Duodenal mucosa (tissue), 2 donors: ENCODE measurements around the gene CAPN1.

Experiments used
- H3K27ac ChIP-seq: one replicate; pipeline ENCODE4 v1.7.0; 2013; ENCODE audit warnings: low read depth, low read length
- H3K27me3 ChIP-seq, 2 donors: one replicate each; pipeline ENCODE4 v1.7.0; 2013; ENCODE audit warnings: low read length in 2 of 2, control low read depth in 1 of 2; ENCODE audit not compliant: insufficient read depth in 2 of 2, control insufficient read depth in 1 of 2
- H3K36me3 ChIP-seq, 2 donors: one replicate each; pipeline ENCODE4 v1.7.0; 2013; ENCODE audit warnings: low read length in 2 of 2, control low read depth in 1 of 2; ENCODE audit not compliant: insufficient read depth in 2 of 2, control insufficient read depth in 1 of 2
- H3K4me1 ChIP-seq, 2 donors: one replicate each; pipeline ENCODE4 v1.7.0; 2013; ENCODE audit warnings: low read length in 2 of 2, control low read depth in 1 of 2; ENCODE audit not compliant: insufficient read depth in 2 of 2, control insufficient read depth in 1 of 2
- H3K4me3 ChIP-seq, 2 donors: one replicate each; pipeline ENCODE4 v1.7.0; 2013; ENCODE audit warnings: low read length in 2 of 2, low read depth in 1 of 2
- H3K9ac ChIP-seq, 2 donors: one replicate each; pipeline ENCODE4 v1.7.0; 2013; ENCODE audit warnings: low read length in 2 of 2, low read depth in 1 of 2
- H3K9me3 ChIP-seq, 2 donors: one replicate each; pipeline ENCODE4 v1.7.0; 2013; ENCODE audit warnings: low read length in 2 of 2, control low read depth in 1 of 2; ENCODE audit not compliant: control insufficient read depth in 1 of 2

The CAPN1 gene

GRCh38 chr11:65181569-65182257, at the start of gene CAPN1:
TSS of gene CAPN1 (plus strand) at chr11:65181928. CDS start at chr11:65182702, 774 bp downstream.
- Histone ChIP-seq H3K4me3 (peak within 1 kb of the TSS; percentile 93), H3K4me1 (peaks cover 22% of the 10 kb centered on the region in 2 donors), H3K27me3 (no peaks in the 10 kb centered on the region), H3K9ac (peak within 1 kb of the TSS; percentile 89 to 98), H3K36me3 (peaks cover 20 to 28% of the 10 kb centered on the region in 2 donors), H3K27ac (peak within 1 kb of the TSS; percentile 79), H3K9me3 (no peaks in the 10 kb centered on the region)

GRCh38 chr11:65132238-65132987, 49.3 kb upstream of the CAPN1 start:
- H3K36me3 ChIP-seq: peaks cover 45 to 55% of the 10 kb centered on the region in 2 donors
- peaks cover 31 to 46% of the 10 kb centered on the region in 2 donors for H3K4me1 ChIP-seq
- H3K4me3 ChIP-seq: peak overlapping the region; percentile 78 to 94

GRCh38 chr11:65132988-65133700, 48.6 kb upstream of the CAPN1 start:
- Histone ChIP-seq H3K4me1 (peaks cover 31 to 46% of the 10 kb centered on the region in 2 donors), H3K36me3 (peaks cover 39 to 49% of the 10 kb centered on the region in 2 donors), H3K9ac (peak overlapping the region; percentile 85 to 99), H3K4me3 (peak overlapping the region; percentile 78 to 94), H3K27ac (peak overlapping the region; percentile 97), H3K9me3 (no peaks in the 10 kb centered on the region), H3K27me3 (no peaks in the 10 kb centered on the region)

More at GRCh38 chr11:65132238-65132987, 49.3 kb upstream of the CAPN1 start:
- peak overlapping the region; percentile 46 for H3K27ac ChIP-seq
- no peaks in the 10 kb centered on the region for H3K27me3 ChIP-seq
- no peaks in the 10 kb centered on the region for H3K9me3 ChIP-seq
- H3K9ac ChIP-seq: peak overlapping the region; percentile 85 to 99

GRCh38 chr11:65133724-65134123, 48.0 kb upstream of the CAPN1 start:
- Histone ChIP-seq H3K27me3 (no peaks in the 10 kb centered on the region), H3K27ac (peak overlapping the region; percentile 97), H3K9me3 (no peaks in the 10 kb centered on the region), H3K9ac (peak overlapping the region; percentile 85 to 99), H3K4me3 (peak overlapping the region; percentile 78 to 94), H3K36me3 (peaks cover 33 to 43% of the 10 kb centered on the region in 2 donors), H3K4me1 (peaks cover 31 to 46% of the 10 kb centered on the region in 2 donors)

GRCh38 chr11:65134240-65134951, 47.3 kb upstream of the CAPN1 start, which contains the start of gene SYVN1:
TSS of gene SYVN1 (minus strand) at chr11:65134519. CDS start at chr11:65133601, 918 bp downstream.
- H3K27ac ChIP-seq: peak within 1 kb of the TSS; percentile 97
- peaks cover 28 to 36% of the 10 kb centered on the region in 2 donors for H3K36me3 ChIP-seq
- peaks cover 31 to 46% of the 10 kb centered on the region in 2 donors for H3K4me1 ChIP-seq
- H3K9ac ChIP-seq: peak within 1 kb of the TSS; percentile 85 to 99
- H3K4me3 ChIP-seq: peak within 1 kb of the TSS; percentile 78 to 94
- no peaks in the 10 kb centered on the region for H3K27me3 ChIP-seq
- H3K9me3 ChIP-seq: no peaks in the 10 kb centered on the region

GRCh38 chr11:65134952-65135632, 46.6 kb upstream of the CAPN1 start:
- H3K4me3 ChIP-seq: peak overlapping the region; percentile 78 to 94
- H3K36me3 ChIP-seq: peaks cover 22 to 29% of the 10 kb centered on the region in 2 donors
- no peaks in the 10 kb centered on the region for H3K27me3 ChIP-seq
- H3K4me1 ChIP-seq: peaks cover 31 to 46% of the 10 kb centered on the region in 2 donors
- H3K9ac ChIP-seq: peak overlapping the region; percentile 85 to 99
- peak overlapping the region; percentile 97 for H3K27ac ChIP-seq
- no peaks in the 10 kb centered on the region for H3K9me3 ChIP-seq

- Histone ChIP-seq H3K4me3 (peak overlapping the region; percentile 78 to 94), H3K9me3 (no peaks in the 10 kb centered on the region), H3K9ac (peak overlapping the region; percentile 85 to 99), H3K36me3 (peaks cover 19 to 24% of the 10 kb centered on the region in 2 donors), H3K27me3 (no peaks in the 10 kb centered on the region), H3K27ac (peak overlapping the region; percentile 97), H3K4me1 (peaks cover 31 to 46% of the 10 kb centered on the region in 2 donors)
Observed at GRCh38 chr11:65135633-65136145, 46.0 kb upstream of the CAPN1 start.

GRCh38 chr11:65136515-65137096, 45.1 kb upstream of the CAPN1 start:
- Histone ChIP-seq H3K4me1 (peaks cover 31 to 37% of the 10 kb centered on the region in 2 donors), H3K36me3 (peaks cover 10 to 15% of the 10 kb centered on the region in 2 donors), H3K9ac (peak overlapping the region in 1 of 2 donors; percentile 19), H3K27ac (no peak overlapping the region), H3K27me3 (no peaks in the 10 kb centered on the region), H3K4me3 (no peak overlapping the region), H3K9me3 (no peaks in the 10 kb centered on the region)
